ENCODE measurements around the gene SPSB2. TPM values are rescaled to one million over a fixed set of nuclear protein-coding genes. Genes with fewer than 3 reads are reported as not detected.

SPSB2 gene
- polyA plus RNA-seq, 1 experiment, result 2.6 TPM

DNA sequence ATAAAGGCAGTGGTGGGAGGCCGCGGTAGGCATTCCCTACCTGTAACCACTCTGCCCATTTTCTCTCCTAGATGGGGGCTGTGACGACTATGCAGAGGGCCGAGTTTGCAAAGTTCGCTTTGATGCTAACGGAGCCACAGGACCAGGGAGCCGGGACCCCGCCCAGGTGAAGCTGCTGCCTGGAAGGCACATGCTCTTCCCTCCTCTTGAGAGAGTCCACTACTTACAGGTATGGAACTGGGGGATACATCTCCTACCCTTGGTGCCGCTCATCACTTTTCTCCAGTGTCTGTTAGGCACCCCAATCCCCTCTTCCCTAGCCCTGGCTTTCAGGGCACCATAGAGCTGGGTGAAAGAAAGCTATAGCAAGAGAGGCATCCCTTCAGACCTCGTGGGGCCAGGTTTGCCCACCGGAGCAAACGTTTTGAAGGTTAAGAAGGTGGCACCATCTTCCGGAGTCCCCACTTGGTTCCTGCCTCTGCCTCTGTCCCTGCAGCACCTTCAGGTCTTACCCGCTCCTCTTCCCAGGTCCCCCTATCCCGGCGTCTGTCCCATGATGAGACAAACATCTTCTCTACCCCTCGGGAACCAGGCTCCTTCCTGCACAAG is 46.9 kb downstream of the SPSB2 start:
- ChIA-PET CTCF (interaction anchor here (0.7 to 11.8 kb wide), 17 partner anchors 8 to 212 kb away, joined by 3 to 165 read pairs (median 4); partner anchors contain the start of genes COPS7A and MLF2), POLR2A (interaction anchor here (1.9 to 3.6 kb wide), 2 partner anchors 73 kb away, joined by 6 to 26 read pairs; partner anchors contain the start of gene MLF2)
- DNase-seq (ENCODE audit: low read depth, low spot score), result no peak
- Histone ChIP-seq H3K27me3 (ENCODE audit: control insufficient read depth, insufficient read depth, low read length) (no peaks in the 10 kb centered on the region), H3K27ac (ENCODE audit: low read depth, low read length) (no peak overlapping the region), H3K4me3 (ENCODE audit: low read depth, low read length) (no peak overlapping the region), H3K9me3 (ENCODE audit: control insufficient read depth, insufficient read depth, low read length) (no peaks in the 10 kb centered on the region; the same call in 1 of the 2 replicates)
- TF ChIP-seq, protein P1, sequence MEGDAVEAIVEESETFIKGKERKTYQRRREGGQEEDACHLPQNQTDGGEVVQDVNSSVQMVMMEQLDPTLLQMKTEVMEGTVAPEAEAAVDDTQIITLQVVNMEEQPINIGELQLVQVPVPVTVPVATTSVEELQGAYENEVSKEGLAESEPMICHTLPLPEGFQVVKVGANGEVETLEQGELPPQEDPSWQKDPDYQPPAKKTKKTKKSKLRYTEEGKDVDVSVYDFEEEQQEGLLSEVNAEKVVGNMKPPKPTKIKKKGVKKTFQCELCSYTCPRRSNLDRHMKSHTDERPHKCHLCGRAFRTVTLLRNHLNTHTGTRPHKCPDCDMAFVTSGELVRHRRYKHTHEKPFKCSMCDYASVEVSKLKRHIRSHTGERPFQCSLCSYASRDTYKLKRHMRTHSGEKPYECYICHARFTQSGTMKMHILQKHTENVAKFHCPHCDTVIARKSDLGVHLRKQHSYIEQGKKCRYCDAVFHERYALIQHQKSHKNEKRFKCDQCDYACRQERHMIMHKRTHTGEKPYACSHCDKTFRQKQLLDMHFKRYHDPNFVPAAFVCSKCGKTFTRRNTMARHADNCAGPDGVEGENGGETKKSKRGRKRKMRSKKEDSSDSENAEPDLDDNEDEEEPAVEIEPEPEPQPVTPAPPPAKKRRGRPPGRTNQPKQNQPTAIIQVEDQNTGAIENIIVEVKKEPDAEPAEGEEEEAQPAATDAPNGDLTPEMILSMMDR (IDR thresholded peaks at IDR 0.05; ENCODE audit: low read depth, low read length), result no peak

DNA sequence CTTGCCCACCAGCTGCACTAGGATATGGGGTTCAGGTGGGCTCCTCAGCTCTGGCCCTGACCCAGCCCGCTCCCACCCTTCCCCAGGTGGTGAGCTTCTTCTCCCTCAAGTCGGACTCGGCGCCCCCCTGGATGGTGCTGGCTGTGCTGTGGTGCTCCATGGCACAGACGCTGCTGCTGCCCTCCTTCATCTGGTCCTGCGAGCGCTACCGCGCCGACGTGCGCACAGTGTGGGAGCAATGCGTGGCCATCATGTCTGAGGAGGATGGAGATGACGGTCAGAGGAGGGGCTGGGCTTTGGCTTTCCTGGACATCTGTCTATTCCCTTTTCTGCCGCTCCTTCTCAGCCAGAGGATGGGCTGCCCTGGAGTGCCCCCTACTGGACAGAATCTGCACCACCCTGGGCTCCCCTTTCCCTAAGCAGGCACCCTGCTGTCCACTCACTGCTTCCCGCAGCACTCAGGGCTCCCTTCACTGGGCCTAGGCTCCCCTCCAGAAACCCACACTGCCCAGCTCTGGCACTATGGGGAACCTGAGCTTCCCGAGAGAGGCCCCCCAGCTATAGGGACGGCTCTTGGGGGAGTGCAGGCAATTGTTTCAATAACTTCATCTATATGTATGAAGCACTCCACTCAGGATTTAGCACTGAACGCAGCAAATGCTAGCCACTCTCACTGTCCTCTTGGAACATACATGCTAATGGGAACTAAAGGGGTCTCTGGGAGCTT is 47.5 kb downstream of the SPSB2 start:
- H3K9me3 ChIP-seq (ENCODE audit: control insufficient read depth, insufficient read depth, low read length), result no peaks in the 10 kb centered on the region; the same call in 1 of the 2 replicates
- DNase-seq (ENCODE audit: low read depth, low spot score), result peak; percentile 60
- no peaks in the 10 kb centered on the region for H3K27me3 ChIP-seq (ENCODE audit: control insufficient read depth, insufficient read depth, low read length)
- peak overlapping the region; percentile 36 for H3K4me3 ChIP-seq (ENCODE audit: low read depth, low read length)
- H3K27ac ChIP-seq (ENCODE audit: low read depth, low read length), result no peak overlapping the region
- TF ChIP-seq, protein P1 (IDR thresholded peaks at IDR 0.05; ENCODE audit: low read depth, low read length), result peak; percentile 96
- POLR2A ChIA-PET, result interaction anchor here (1.9 kb wide), 1 partner anchor 72 kb away, joined by 6 read pairs; the partner anchor contains the start of gene MLF2
- CTCF ChIA-PET, result interaction anchor here (0.6 to 11.8 kb wide), 35 partner anchors 9 to 272 kb away, joined by 3 to 165 read pairs (median 4); partner anchors contain the start of genes CD4, COPS7A and MLF2

DNA sequence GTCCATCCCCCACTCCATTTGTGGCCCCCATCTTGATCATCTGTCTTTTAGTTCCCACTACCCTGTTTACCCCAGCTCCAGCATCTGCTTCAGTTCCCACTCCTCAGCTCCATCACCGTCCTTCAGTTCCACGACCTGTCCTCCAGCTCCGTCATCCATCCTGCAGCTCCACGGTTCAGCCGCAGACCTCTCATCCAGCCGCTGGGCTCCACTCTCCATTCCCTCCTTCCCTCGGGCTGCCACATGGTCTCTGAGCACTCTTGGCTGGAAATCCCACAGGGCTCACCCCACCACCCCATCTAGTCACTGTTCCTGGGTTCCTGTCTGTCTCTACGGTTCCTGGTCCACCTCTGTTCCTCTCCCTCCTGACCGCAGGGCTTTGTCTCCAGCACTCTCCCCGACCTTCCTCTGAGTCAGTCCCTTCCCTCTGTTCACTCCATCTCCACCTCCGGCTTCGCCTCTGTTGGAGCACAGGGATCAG is 48.2 kb downstream of the SPSB2 start:
- DNase-seq (ENCODE audit: low read depth, low spot score), result no peak
- TF ChIP-seq, protein P1 (IDR thresholded peaks at IDR 0.05; ENCODE audit: low read depth, low read length), result no peak
- Histone ChIP-seq H3K9me3 (ENCODE audit: control insufficient read depth, insufficient read depth, low read length) (no peaks in the 10 kb centered on the region; the same call in 1 of the 2 replicates), H3K27ac (ENCODE audit: low read depth, low read length) (no peak overlapping the region), H3K4me3 (ENCODE audit: low read depth, low read length) (peak overlapping the region; percentile 36; the same call in 1 of the 2 replicates), H3K27me3 (ENCODE audit: control insufficient read depth, insufficient read depth, low read length) (no peaks in the 10 kb centered on the region)
- ChIA-PET CTCF (interaction anchor here (0.5 to 11.8 kb wide), 26 partner anchors 9 to 271 kb away, joined by 3 to 165 read pairs (median 4); partner anchors contain the start of genes CD4, COPS7A and MLF2), POLR2A (interaction anchor here (1.9 kb wide), 1 partner anchor 71 kb away, joined by 6 read pairs; the partner anchor contains the start of gene MLF2)

DNA sequence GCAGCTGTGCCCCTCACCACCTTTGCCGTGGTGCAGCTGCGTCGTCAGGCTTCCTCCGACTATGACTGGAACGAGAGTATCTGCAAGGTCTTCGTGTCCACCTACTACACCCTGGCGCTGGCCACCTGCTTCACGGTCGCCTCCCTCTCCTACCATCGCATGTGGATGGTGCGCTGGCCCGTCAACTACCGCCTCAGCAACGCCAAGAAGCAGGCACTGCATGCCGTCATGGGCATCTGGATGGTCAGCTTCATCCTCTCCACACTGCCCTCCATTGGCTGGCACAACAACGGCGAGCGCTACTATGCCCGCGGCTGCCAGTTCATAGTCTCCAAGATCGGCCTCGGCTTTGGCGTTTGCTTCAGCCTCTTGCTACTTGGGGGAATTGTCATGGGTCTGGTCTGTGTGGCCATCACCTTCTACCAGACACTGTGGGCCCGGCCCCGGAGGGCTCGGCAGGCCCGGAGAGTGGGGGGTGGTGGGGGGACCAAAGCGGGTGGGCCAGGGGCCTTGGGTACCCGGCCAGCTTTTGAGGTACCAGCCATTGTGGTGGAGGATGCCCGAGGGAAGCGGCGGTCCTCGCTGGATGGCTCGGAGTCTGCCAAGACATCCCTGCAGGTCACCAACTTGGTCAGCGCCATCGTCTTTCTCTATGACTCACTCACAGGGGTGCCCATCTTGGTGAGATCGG is 48.9 kb downstream of the SPSB2 start:
- TF ChIP-seq, protein P1 (IDR thresholded peaks at IDR 0.05; ENCODE audit: low read depth, low read length), result no peak
- CTCF ChIA-PET, result interaction anchor here (0.5 to 11.8 kb wide), 17 partner anchors 10 to 271 kb away, joined by 3 to 165 read pairs (median 4); partner anchors contain the start of genes COPS7A and MLF2

More for the DNA sequence above, 48.9 kb downstream of the SPSB2 start:
- no peaks in the 10 kb centered on the region; the same call in 1 of the 2 replicates for H3K9me3 ChIP-seq (ENCODE audit: control insufficient read depth, insufficient read depth, low read length)
- H3K4me3 ChIP-seq (ENCODE audit: low read depth, low read length), result no peak overlapping the region
- no peaks in the 10 kb centered on the region for H3K27me3 ChIP-seq (ENCODE audit: control insufficient read depth, insufficient read depth, low read length)
- no peak overlapping the region for H3K27ac ChIP-seq (ENCODE audit: low read depth, low read length)
- DNase-seq (ENCODE audit: low read depth, low spot score), result no peak
- POLR2A ChIA-PET, result interaction anchor here (1.2 to 1.9 kb wide), 2 partner anchors 27 to 71 kb away, joined by 3 to 6 read pairs; partner anchors contain the start of genes CDCA3, MLF2 and USP5

All from AG04450 (cell line).